Upper lobe of left lung (tissue), 4 donors: ENCODE data around the gene SELENOF.

Source experiments
- CTCF ChIP-seq, 6 experiments: fragments of 450-650 bp in 4 of 6; fragments of 200-600 bp in 2 of 6; sonication (generic) in 2 of 6; IDR thresholded peaks; one replicate each; pipeline ENCODE4 v1.5.1; 2016 to 2019; ENCODE audit warnings: antibody characterized with exemption in 6 of 6
- POLR2AphosphoS5 ChIP-seq, 2 donors: sonication (generic); formaldehyde crosslinking; IDR thresholded peaks; one replicate each; pipeline ENCODE4 v1.5.1; 2017; ENCODE audit warnings: antibody characterized with exemption in 2 of 2

- no peak for TF ChIP-seq CTCF (IDR thresholded peaks at IDR 0.05)
- TF ChIP-seq POLR2AphosphoS5 (IDR thresholded peaks at IDR 0.05): no peak
Observed at GRCh38 chr1:86888327-86888726, 25.6 kb downstream of the SELENOF start.
